Lower leg skin (tissue), 4 donors: ENCODE measurements around the gene ERBB2. TPM values are rescaled to one million over a fixed set of nuclear protein-coding genes. Genes with fewer than 3 reads are reported as not detected.

Experiments
- DNase-seq, 2 donors: peaks; one replicate each; pipeline ENCODE4 v3.0.0-alpha.2; 2019; ENCODE audit warnings: low spot score in 2 of 2
- H3K4me3 ChIP-seq: fragments of 200-600 bp; sonication (generic); 2 replicates; pipeline ENCODE4 v1.5.1; 2017; ENCODE audit warnings: mild to moderate bottlenecking, low read depth; ENCODE audit not compliant: poor library complexity, severe bottlenecking
- POLR2A ChIP-seq, 2 donors: fragments of 450-650 bp; IDR thresholded peaks; one replicate each; pipeline ENCODE4 v1.6.1; 2016 to 2017; ENCODE audit warnings: antibody characterized with exemption in 2 of 2, mild to moderate bottlenecking in 1 of 2, moderate library complexity in 1 of 2
- WGBS, 2 donors: methylation state at CpG; one replicate each; pipeline ENCODE4 v1.1.5; 2018; 5-methylcytosine and 5-hydroxymethylcytosine counted together
- intact Hi-C: fragments of 100-400 bp; cut with DNase I; formaldehyde crosslinking; loops from one replicate; pipeline ENCODE4 v1.15.0; 2023; ENCODE audit warnings: low total_unique reads
- total RNA-seq, 4 donors: library from RNA; depleted of rRNA; stranded (reverse); fragments of >200 nt; gene quantifications; one replicate each; pipeline ENCODE4 v1.1.0, GENCODE V29; 2016
- TF ChIP-seq, protein P1 (sequence below), 3 donors: fragments of 450-650 bp; IDR thresholded peaks; one replicate each; pipeline ENCODE4 v1.5.1; 2016; ENCODE audit warnings: antibody characterized with exemption in 3 of 3, mild to moderate bottlenecking in 3 of 3, moderate library complexity in 2 of 3

ERBB2 gene
- total RNA-seq, 4 donors from 2014 or later, result 181 to 244 (median 191) TPM

DNA sequence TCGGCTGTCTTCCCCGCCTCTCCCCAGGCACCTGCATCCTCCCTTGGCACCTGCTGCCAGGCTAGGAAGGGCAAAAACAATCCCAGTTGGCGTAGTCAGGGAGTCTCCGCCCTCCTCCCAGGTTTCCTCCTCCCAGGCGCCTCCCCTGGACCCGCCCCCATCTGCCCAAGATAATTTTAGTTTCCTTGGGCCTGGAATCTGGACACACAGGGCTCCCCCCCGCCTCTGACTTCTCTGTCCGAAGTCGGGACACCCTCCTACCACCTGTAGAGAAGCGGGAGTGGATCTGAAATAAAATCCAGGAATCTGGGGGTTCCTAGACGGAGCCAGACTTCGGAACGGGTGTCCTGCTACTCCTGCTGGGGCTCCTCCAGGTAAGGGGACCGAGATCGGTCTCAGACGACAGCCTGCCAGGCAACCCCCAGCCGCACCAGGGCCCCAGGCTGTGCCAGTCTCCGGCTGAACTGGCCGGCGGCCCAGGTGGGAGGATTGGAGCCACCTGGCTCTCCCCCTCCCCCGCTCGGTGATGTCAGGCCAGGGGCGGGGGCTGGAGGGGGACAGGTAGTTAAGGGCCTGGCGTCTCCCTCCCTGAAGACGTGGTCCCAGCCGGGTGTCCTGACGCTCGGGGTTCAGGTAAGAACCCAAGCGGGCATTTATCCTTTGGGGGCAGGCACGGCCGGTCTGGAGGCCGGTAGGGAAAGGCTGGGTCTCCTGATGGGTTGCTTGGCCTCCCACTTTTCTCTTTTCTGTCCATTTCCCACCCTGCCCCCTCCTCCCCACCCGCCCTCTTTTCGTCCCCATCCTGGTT lies 38.1 kb downstream of the ERBB2 start, which contains the start of gene GRB7:
TSS of gene GRB7 (plus strand) at position 179 of the 808 bp plus-strand sequence. CDS start 4,364 bp downstream, outside the sequence.
- no peak for TF ChIP-seq POLR2A (IDR thresholded peaks at IDR 0.05)
- TF ChIP-seq, protein P1, sequence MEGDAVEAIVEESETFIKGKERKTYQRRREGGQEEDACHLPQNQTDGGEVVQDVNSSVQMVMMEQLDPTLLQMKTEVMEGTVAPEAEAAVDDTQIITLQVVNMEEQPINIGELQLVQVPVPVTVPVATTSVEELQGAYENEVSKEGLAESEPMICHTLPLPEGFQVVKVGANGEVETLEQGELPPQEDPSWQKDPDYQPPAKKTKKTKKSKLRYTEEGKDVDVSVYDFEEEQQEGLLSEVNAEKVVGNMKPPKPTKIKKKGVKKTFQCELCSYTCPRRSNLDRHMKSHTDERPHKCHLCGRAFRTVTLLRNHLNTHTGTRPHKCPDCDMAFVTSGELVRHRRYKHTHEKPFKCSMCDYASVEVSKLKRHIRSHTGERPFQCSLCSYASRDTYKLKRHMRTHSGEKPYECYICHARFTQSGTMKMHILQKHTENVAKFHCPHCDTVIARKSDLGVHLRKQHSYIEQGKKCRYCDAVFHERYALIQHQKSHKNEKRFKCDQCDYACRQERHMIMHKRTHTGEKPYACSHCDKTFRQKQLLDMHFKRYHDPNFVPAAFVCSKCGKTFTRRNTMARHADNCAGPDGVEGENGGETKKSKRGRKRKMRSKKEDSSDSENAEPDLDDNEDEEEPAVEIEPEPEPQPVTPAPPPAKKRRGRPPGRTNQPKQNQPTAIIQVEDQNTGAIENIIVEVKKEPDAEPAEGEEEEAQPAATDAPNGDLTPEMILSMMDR (IDR thresholded peaks at IDR 0.05), result no peak
- peak within 1 kb of the TSS; percentile 35 for H3K4me3 ChIP-seq
- intact Hi-C loops, result no loop called here
- 7 to 14% methylated on average over 30 to 34 of the region's 34 CpGs for WGBS, 2 donors
- peak in 1 of 2 donors; percentile 66 for DNase-seq

DNA sequence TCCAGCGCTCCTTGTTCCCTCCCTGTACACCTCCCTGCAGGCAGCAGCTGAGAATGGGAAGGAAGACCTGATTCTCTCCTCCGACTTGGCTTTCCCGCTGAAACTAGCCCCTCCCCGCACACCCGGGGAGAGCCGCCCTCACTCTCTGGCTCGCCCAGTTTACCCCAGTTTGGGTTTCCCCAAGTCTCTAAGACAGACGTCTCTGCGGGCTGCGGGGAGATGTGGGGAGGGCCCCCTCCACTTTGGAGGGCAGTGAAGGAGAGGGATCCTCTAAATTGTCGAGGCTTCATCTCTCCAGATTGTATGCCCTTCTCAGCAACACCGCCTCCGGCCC lies 38.7 kb downstream of the ERBB2 start:
- intact Hi-C loops, result no loop called here
- DNase-seq, result peak in 1 of 2 donors; percentile 50
- TF ChIP-seq, protein P1 (IDR thresholded peaks at IDR 0.05), result no peak
- TF ChIP-seq POLR2A (IDR thresholded peaks at IDR 0.05), result no peak
- peak overlapping the region; percentile 31 for H3K4me3 ChIP-seq
- WGBS, 2 donors, result 0% methylated on average over 12 to 13 of the region's 13 CpGs

DNA sequence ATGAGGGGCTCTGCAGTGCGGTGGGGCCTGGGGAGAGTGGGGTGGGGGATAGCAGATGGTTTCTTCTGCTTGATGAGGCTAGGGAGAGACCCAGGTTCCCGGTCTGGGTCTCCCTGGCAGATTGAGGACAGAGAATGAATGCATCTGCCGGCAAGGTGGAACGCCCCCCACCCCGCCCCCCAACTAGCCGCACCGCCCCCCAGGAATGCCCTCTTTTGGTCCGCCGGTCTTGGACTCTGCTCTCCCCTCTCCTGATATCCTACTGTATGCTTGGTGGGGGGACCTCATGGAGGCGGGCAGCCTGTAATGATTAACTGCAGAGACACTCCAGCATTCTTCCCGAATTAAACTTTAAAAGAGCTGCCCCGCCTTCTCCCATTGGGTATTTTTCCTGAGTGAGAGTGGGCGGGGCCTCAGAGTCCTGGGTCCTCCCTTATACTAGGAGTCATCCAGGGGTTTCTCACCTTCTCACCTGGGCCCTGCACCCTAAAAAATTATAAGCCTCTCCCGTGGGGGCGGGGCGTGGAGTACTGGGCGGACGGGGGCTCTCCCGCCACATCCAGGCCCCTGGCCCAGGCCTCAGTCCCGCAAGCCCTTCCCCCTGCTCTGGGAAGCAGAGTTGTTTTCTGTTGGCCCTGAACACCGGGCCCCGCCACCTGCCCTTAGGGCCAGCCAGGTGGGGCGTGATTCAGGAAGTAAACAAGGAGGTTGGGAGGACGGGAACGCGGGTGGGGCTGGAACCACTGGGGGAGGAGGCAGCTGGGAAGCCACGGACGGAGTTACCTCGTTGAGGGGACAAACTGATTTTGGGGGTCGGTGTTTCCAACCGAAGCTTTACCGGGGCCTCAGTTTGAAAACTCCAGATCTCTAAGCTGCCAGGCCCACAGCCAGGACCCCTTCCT lies 39.4 kb downstream of the ERBB2 start:
- peak; percentile 80 to 95 for DNase-seq
- 3 to 14% methylated on average over 23 to 25 of the region's 32 CpGs for WGBS, 2 donors
- no peak for TF ChIP-seq POLR2A (IDR thresholded peaks at IDR 0.05)
- TF ChIP-seq, protein P1 (IDR thresholded peaks at IDR 0.05), result no peak
- intact Hi-C loops, result no loop called here
- H3K4me3 ChIP-seq, result peak overlapping the region; percentile 31

DNA sequence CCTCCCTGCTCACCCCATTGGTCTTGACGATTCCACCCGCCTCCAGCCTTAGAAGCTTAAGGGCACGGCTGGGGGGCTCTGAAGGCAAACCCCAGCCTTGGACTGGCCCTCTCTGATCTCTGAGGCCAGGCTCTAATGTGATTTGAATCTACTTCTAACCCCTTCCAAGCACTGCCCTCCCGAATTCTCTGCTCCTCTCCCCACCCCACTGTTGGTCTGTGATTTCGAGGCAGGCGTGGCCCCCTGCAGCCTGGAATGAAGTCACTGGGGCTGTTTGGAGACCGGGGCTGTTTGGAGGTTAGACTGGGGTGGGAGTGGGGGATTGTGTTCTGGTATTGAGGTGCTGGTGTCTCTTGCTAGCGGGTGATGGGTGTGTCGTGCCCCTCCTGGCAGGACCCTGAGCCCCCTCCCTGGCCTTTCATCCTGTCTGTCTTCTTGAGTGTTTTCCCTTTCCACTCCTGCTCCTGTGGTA lies 40.1 kb downstream of the ERBB2 start:
- TF ChIP-seq POLR2A (IDR thresholded peaks at IDR 0.05), result no peak
- TF ChIP-seq, protein P1 (IDR thresholded peaks at IDR 0.05), result no peak
- DNase-seq, result no peak
- H3K4me3 ChIP-seq, result peak overlapping the region; percentile 9
- 22 to 31% methylated on average over 9 of the region's 9 CpGs for WGBS, 2 donors
- intact Hi-C loops, result no loop called here

DNA sequence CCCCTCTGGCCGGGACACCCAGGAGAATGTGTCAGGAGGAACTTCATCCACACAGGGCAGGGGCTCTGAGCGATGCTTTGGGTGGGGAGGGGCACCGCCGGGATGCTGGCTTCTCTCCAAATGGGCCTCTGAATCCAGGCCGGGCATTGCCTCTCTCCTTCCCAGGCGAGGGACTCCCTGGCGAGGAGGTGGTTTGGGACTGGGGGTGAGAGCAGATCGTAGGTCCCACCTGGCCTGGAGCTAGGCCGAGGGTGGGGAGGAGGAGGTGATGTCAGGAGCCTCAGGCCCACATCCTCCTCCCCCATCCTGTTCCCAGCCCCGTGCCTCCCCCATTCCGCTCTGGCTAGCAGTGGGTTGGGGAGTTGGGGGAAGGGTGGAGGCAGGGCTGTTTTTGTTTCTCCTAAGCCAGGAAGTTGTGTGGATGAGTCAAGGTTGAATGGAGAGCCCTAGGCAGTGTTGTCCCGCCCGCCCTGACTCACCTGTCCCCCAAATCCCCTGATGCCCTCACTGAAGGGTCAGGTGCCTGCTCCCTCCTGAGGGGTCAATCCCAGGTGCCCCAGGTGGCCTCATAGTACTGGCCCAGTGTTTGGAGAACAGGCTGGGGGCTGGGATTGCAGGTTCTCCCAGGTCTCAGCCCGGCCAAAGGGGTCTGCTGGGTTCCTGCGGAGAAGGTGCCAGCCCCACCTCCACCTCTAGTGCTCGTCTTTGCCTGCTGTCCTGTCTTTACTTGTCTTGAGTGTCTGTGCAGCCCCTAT lies 40.7 kb downstream of the ERBB2 start:
- no peak overlapping the region for H3K4me3 ChIP-seq
- intact Hi-C loops, result no loop called here
- DNase-seq, result peak in 1 of 2 donors; percentile 66
- WGBS, 2 donors, result 30 to 43% methylated on average over 11 to 16 of the region's 16 CpGs
- TF ChIP-seq POLR2A (IDR thresholded peaks at IDR 0.05), result no peak
- TF ChIP-seq, protein P1 (IDR thresholded peaks at IDR 0.05), result no peak
